CD4-positive, alpha-beta T cell treated with Interleukin-21 for 1 hour (primary cell): ENCODE results near the gene SMCO4.
A peak's percentile ranks its signal among the peaks of the same experiment; 100 is the strongest.
"Not testable (repeated sequence)": the region's sequence is repeated elsewhere in the genome, so short reads cannot be mapped to it uniquely, and the experiment has no call there.

Experiments
- DNase-seq: peaks from one replicate; pipeline ENCODE4 v3.0.0-alpha.2; 2020

The SMCO4 gene

DNA sequence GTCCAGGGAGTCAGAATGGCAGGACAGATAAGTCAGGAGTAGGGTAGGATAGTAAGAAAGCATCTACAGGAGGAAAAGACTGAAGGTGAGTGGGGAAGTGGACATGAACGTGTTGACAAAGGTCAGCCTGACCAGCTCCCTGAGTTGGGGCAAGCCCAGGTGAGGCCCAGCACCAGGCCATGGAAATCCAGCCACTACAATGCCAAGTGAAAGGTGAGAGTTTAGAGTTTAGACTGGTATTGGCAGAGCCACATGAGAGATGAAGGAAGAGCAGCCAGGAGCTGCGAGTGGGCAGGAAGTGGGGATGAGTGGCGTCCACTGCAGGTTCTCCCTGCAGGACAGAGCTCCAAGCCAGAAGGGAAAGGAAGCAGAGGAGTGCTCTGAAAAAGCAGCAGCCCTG, 16.5 kb upstream of the SMCO4 start:
- DNase-seq: no peak

DNA sequence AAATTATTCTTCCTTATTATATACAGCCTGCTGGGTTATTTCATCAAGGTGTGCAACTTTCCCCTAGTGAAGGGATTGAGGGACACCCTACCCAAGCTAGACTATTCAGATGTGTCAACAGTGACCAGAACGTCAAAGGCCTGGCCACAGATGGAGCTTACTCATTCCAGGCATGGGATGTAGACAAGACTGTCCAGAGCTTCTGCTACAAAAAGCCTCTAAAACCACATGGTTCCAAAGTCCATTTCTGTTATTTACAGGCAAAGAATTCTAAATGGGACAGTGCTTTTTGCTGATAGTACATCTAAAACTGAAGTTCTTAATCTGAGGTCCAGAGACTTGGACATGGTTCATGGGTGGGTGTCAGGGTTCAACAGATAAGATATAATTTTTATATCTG, 9.7 kb upstream of the SMCO4 start:
- no peak for DNase-seq

DNA sequence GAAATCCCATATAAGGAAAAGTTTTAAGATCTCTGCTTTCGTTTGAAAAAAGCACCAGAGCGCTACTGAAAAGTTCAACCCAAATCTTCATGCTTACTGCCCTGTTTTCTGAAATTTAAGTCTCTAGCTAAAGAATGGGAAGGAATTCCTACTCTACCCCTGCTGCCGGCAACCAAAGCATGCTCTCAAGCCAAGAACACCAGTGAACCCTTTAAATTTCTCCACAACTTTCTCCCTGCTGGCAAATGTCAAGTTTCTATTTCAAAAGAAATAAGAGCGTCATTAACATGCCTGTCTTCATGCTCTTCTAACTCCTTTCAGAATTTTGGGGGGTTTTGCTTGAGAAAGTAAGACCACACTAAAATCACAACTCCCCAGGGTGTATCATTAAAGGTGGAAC, 6.8 kb upstream of the SMCO4 start:
- no peak for DNase-seq

DNA sequence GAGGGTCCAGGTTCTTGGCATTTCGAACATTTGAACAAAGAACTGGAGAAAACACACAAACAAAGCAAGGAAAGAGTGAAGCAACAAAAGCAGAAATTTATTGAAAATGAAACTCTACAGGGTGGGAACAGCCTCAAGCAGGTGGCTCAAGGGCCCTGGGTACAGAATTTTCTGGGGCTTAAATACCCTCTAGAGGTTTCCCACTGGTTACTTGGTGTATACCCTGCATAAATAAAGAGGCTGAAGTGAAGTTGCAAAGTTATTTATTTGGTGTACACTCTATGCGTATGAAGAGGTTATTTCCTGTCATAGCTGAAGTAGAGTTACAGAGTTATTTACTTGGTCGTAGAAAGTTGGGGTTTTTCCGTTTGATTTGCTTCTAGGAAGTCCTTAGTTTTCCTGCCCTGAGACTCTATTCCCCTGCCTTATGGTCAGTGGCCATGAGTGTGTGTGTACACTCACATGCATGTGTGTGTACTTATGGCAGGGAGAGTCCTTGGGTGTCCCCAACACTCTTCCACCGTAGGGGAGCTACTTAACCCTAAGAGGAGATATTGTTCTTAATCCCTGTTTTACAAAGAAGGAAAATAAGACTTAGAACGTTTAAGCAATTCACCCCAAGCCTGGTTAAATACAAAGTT, 5.6 kb upstream of the SMCO4 start:
- no peak for DNase-seq

DNA sequence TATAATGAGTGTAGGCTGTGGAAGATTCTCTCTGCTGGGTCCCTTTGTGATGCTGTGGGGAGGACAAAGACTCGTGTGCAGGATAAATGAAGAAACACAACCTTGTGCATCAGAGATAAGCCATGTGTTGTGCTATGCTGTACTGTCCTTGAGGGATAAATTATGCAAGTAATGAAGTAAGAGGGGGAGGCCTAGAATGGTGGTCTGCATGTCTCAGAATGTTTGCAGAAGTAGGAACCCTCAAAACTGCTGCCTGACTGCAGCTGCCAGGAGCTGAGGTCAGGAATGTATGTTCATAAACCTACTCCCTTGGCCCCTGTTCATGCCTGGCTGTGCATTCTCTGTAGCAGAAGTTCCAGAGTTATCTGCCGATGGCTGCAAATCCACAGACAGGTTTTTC, 4.6 kb upstream of the SMCO4 start:
- no peak for DNase-seq

DNA sequence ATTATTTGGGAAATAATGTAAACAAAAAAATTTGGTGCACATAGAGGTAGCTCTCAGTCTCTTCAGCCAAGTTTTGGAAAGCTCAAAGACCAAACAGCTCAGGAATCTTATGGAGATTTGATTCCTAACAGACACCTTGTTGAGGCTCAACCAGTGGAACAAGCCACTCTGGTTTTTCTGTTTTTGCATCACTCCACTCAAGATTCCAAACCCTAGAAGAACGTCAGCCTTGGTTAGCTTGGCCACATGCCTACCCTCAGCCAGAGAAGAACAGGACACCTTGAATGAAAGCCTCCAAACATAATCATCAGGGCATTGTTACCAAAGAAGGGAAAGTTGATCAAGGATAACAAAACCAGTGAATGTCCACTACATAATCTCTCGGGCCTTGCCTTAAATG, 3.8 kb upstream of the SMCO4 start:
- no peak for DNase-seq

DNA sequence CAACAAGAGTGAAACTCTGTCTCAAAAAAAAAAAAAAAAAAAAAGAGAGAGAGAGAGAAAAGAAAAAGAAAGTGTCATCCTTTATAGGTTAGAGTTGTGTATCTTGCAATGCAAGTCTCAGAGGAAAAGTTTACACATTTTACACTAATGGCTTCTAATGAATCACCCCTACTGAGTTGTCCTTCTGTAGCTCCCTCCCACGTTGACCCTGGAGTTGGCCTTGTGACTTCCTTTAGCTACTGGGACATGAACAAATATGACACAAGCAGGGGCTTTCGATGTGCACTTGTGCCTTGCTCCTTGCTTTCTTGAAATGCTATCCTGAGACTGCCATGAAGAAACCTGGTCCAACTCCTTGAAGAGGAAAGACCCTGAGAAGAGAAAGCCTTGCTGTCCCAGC, 2.4 kb upstream of the SMCO4 start:
- DNase-seq: no peak

DNA sequence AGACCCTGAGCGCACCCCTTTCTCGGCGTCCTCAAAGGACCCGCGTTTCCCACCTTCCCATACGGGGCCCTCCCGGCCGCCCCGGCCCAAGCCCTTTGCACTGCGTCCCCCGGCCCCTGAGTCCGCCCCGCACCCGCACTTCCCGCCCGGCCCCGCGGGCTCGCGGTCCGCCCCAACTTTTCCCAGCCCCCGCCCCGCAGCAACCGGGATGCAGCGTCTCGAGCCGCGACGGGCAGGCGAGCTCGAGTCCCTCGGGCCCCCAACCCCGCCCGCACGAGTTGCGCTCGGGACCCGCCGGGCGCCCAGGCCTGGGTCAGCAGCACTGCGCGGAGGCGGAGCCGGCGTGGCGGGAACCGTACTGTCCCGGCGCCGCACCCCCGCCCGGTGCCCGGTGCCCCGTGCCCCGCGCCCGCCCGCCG, 371 bp downstream of the SMCO4 start:
- DNase-seq: no peak

DNA sequence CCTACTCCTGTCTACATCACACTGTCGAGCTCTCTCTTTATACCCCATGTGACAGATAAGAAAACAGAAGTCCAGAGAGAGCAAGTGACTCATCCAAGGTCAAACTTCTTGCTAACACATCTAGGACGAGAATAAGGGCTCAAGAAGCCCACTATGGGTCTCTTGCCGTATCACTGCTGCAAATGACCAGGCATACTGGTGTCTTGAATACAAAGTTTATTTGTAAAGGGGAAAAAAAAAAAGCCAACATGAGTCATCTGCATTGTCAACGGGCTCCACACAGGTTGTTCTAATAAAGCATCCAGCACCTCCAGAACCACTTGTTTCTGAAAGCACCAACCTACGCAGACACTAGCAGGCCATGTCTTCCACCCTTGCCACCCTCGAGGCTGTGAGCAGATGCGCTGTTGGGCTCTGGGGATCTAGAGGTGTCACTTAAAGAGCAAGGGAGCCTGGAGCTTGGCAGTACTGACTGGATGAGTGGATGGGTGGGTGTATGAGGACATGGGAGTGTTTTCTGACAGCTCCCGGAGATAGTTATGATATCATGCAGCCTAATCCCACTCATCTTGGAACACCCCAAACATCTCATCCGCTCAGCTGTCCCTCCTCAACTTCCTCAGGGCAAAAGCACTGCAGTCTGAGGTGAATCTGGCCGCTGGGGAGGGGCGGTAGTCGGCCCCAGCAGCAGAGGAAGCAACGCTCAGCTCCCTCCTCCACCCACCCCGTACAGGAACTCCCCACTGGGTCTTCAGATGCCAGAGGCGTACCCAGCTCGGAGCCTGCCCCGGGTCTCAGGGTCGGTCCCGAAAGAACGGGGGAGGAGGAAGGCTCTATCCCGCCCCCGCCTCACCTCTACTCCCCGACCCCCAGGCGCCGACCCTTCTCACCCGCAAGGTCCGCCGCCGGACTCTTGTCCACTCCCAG, 1.0 kb downstream of the SMCO4 start:
- peak; percentile 44 for DNase-seq

DNA sequence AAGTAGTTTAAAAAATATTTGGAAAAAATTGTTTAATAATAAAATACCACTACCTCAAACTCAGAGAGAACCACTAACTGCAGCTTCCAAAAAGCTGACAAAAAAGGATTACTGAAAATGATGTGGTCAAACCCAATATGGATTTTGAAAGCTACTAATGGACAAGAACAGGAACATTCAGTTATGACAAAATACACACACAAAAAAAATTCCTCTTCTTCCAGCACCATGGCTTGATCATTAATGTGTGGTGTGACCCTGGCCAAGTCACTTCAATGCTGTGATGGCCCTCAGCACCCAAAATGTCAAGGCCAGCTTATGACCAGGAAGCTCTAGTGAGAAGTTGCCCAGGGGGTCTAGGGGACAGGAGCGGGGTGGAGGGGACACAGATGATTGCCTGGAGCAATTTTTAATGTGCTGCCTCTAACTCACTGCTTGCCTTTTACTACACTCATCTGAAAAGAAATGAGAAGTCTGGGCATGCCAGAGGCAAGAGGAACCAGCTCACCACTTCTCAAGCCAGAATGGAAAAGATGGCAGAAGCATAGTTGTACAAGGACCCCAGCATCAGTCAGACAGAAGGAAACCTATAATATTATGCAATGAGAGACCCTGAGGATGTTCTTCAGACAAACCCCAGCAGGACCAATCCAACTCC, 2.2 kb downstream of the SMCO4 start:
- DNase-seq: no peak

DNA sequence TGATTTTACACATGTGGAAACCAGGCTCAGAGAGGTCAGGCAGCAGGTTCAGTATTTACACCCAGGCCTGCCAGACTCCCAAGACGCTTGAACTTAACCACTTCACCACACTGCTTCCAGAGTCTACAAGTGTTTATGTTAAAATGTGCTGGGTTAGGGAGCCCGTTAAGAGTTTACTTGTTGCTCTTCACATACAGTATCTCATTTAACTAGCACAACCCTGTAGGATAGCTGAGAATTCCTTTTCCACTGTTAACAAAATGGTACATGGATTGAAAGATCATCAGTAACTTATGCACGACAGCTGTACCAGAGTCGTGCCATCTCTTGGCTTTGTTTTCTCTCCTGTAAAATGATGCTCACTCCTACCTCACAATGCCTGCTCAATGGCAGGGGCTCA, 2.9 kb downstream of the SMCO4 start:
- DNase-seq: no peak

DNA sequence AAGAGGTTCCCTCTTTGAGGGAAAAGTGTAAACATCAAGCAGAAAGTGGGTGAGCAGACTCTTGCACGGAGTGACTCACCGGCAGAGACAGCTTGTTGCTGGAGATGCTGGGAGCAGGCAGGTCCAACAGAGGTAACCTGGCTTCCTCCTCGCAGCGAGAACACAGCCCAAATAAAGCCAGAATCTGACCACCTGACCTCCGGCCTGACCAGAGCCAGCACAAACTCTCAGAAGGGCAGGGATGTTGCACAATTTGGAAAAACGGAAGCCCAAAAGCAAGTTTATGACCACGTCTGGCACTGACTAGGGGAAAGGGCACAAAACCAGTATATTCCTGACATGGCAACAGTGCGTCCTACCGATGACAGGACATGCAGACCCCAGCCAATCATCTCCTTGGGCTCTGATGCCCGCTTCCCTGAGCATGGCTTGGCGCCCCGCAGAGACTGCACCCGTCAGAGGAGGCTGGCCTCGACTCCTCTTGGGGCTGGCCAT, 5.4 kb downstream of the SMCO4 start:
- no peak for DNase-seq

DNA sequence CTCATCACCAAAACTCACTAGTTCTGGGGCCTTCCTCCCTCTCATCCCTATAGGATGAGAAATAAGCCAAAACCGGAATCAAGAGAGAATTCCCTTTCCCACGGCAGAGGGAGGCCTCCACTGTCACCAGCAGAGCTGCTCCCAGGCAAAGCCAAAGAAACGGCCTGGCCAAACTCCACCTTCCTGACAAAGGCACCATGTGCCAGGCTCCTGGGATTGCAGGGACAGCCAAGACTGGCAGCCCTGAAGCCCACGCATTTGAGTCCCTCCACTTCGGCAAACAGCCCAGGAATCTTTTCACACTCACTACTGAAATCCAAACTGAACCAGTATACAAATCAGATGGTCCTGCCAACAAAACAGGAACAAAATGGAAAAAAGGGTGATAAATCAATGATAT, 6.1 kb downstream of the SMCO4 start:
- DNase-seq: no peak

DNA sequence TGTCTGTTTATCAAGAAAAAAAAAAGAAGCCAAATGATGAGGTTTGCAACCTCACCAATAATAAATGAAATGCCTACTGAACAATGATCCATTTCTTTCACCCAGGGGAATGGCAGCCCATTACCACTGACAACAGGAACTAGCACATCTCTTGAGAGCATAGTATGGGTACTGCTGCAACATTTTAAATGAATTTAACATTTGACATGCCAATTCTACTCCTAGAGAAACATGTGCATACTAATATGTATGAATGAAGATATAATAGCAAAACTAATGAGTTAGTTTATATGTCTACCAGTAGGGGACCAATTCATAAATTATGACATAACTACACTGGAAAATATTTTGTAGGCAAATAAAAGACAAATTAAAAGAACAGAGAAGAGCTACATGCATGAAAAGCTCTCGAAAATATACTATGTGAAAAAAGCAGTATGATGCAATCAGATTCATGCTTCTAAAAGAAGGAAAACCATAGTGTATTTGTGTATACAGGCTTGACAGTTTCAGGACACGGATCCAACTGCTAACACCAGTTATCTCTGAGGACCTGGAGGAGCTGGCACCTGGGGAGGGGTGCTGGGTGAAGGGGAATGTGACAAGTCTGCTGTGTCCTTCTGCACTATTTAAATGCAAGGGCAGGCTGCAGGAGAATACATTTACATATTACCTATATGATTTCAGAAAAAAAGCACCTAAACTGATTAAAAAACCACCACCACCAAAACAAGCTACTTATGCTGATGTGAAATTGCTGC, 6.9 kb downstream of the SMCO4 start:
- no peak for DNase-seq

DNA sequence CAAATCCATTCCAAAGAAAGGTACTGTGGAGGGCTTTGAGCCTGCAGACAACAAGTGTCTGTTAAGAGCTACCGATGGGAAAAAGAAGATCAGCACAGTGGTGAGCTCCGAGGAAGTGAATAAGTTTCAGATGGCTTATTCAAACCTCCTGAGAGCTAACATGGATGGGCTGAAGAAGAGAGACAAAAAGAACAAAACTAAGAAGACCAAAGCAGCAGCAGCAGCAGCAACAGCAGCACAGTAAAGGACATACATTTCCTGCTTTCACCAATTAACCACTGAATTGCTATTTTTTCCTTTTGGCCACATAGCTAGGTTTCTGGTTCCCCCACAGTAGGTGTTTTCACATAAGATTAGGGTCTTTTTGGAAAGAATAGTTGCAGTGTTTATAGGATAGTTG, 7.6 kb downstream of the SMCO4 start:
- DNase-seq: not testable (repeated sequence)

DNA sequence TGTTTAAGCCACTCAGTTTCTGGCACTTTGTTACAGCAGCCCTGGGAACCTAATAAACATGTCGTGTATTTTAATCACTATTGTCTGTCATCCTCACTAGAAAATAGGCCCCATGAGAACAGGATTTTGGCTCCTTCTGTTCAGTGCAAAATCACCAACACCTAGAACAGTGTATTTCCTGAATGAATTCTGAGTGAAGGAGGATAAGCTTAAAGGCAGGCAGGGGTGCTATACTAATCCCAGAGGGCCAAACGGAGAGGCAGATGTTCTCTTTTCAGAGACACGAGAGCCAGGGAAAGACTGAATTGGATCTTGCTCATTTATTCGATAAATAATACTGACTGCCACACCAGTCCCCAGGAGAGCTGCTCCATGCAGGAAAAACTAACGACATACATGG, 10.4 kb downstream of the SMCO4 start:
- no peak for DNase-seq

DNA sequence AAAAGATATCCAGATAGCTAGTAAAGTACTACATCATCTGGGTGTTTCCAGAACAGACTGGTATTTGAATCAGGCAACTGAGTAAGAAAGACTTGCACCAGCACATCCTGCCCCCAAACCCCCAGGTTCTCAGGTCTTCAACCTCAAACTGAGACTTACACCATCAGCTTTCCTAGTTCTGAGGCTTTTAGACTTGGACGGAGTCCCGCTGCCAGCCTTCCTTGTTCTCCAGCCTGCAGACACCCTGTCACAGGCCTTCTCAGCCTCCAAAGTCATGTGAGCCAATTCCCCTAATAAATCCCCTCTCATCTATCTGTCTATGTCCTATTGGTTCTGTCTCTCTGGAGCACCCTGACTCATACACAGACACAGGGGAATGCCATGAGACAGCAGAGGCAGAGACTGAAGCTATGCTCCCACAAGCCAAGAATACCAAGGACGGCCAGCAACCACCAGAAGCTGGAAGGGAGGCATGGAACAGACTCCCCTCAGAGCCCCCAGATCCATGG, 10.9 kb downstream of the SMCO4 start:
- no peak for DNase-seq

DNA sequence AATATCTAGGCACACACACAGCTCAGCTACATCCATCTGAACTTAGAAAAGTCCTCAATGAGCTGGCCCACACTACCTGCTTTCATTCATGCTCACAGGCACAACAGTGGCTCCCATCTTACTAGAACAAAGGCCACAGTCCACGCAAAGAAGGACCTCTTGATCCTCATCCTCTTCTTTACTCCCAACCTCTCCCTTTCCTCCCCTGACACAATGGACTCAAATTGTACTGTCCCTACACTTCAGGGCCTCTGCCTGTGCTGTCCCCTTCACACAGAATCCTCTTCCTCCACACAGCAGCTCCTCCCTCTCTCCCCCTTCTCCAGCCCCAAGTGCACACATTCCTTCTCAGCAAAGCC, 12.7 kb downstream of the SMCO4 start:
- no peak for DNase-seq

DNA sequence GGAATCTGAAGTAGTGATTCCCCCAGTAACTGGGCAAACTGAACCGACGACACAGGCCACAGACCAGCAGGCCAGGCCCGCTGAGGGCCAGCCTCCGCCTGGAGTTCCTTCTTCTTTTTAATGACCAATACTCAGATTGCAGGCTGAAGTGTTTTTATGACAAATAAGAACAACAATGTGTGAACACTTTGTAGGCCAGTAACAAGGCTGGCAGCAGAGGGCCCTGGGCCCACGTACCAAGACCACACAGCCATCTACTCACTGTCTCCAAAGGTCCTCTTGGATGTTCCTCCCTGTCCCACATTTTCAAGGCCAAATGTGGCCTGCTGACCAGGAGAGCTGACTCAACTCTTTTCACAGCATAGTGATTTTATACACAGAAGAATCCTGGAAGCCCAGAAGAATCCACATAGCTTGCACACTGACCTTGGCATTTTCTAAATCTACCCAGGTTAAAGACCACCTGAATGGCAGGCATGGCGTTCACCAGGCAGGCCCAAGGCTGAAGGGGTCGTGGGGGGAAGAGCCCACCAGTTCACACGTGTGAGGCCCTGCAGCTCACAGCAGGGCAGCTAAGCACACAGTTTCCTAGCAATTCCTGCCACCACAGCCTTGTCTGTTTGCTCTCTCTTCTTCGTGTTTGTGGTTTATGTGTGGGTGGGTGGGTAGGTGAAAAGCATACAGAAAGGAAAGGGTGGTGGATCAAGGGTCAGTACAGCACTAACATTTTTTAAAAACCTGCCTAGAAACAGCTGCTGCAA, 13.3 kb downstream of the SMCO4 start:
- DNase-seq: no peak

DNA sequence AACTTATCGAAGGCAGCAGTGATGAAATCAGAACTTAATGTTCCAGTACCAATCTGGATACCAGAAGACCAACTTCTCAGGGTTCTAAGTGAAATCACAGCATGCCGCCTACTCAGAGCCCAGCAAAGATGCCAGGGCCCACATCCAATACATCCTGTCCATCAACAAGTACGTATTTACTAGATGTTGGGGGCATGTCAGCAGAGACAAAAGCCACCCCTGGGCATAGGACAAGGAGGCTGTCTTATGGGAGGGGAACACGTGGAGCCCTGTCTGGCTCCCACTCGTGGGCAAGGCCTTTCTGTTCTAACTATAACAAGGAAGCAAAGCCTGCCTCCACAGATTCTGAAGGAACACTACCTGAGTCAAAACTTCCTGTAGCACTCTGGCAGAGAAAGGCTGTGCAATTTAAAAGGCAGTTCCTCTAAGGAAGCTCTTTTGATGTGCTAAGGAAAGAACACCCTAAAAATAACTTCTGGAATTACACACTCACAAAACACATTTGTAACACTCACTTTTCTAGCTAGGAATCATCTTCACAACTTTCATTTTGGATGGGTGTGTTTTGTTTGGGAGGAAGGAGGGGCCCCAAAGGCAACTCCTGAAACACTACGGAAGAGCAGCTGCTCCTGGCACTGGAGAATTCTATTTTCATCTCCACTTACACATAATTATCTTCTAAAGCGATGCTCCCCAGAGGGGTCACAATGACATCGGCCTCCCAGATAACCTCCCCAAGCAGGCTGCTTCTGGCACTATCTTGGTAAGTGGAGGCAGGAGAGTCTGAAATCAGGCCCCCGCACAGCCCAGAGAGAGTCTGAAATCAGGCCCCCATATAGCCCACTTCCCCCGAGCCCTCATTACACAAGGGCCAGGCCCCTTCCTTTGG, 14.2 kb downstream of the SMCO4 start:
- DNase-seq: no peak

DNA sequence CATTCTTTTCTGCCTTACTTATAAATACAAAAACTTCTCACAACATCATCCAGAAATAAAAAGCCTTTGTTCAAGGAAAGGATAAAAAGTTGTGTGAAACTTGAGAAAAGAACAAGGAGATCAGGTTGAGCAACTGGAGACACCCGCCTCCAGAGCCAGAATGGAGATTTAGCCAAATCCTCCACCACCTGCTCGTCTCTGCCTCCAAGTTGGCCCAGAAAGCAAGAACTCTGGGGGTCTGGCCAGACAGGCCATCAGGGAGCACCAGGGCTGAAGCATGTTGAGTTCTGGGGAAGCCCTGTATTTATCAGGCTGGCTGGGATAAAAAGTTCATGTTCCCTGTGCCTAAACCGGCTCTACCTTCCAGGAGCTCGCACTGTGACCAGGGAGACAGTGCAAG, 14.9 kb downstream of the SMCO4 start:
- DNase-seq: no peak
